Keratinocyte (primary cell): Measurements from ENCODE around the gene CYP20A1.

ENCODE experiments used
- EZH2 ChIP-seq: IDR thresholded peaks from one replicate; pipeline ENCODE4 v1.6.1; 2012; ENCODE audit warnings: inconsistent platforms, mild to moderate bottlenecking, low read length, moderate library complexity
- TF ChIP-seq, protein P1 (sequence below), 3 experiments: IDR thresholded peaks in 1 of 3; conservative IDR thresholded peaks in 1 of 3; optimal IDR thresholded peaks in 1 of 3; 2 replicates in 2 of 3; 3 replicates in 1 of 3; pipeline versions ENCODE3 to v1.5.1; 2011; ENCODE audit warnings: low read length in 3 of 3, mild to moderate bottlenecking in 3 of 3, moderate library complexity in 2 of 3, control low read depth in 1 of 3, inconsistent platforms in 1 of 3; ENCODE audit not compliant: insufficient read depth in 2 of 3; ENCODE audit errors: extremely low read depth in 1 of 3

DNA sequence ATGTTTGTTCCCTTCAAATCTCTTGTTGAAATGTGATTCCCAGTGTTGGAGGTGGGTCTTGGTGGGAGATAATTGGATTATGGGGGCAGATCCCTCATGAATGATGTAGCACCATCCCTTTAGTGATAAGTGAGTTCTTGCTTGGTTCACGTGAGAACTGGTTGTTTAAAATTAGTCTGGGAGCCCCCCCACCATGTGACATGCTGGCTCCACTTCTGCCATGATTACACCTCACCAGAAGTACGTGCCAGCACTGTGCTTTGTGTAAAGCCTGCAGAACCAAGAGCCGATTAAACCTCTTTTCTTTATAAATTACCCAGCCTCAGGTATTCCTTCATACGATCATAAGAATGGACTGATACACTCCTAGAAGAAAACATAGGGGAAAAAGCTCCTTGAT is 99.5 kb downstream of the CYP20A1 start:
- TF ChIP-seq, protein P1, sequence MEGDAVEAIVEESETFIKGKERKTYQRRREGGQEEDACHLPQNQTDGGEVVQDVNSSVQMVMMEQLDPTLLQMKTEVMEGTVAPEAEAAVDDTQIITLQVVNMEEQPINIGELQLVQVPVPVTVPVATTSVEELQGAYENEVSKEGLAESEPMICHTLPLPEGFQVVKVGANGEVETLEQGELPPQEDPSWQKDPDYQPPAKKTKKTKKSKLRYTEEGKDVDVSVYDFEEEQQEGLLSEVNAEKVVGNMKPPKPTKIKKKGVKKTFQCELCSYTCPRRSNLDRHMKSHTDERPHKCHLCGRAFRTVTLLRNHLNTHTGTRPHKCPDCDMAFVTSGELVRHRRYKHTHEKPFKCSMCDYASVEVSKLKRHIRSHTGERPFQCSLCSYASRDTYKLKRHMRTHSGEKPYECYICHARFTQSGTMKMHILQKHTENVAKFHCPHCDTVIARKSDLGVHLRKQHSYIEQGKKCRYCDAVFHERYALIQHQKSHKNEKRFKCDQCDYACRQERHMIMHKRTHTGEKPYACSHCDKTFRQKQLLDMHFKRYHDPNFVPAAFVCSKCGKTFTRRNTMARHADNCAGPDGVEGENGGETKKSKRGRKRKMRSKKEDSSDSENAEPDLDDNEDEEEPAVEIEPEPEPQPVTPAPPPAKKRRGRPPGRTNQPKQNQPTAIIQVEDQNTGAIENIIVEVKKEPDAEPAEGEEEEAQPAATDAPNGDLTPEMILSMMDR (optimal IDR thresholded peaks at IDR 0.05 in 1 of 3, IDR thresholded peaks at IDR 0.05 in 1 of 3, conservative IDR thresholded peaks at IDR 0.05 in 1 of 3; ENCODE audit: extremely low read depth in 1 of 3, insufficient read depth in 2 of 3, low read length in 3 of 3) = no peak
- TF ChIP-seq EZH2 = no peak
